Suprapubic skin (tissue), 3 donors: ENCODE measurements around the gene GZMH.

Experiments
- CTCF ChIP-seq, 2 donors: fragments of 200-600 bp in 1 of 2; fragments of 450-650 bp in 1 of 2; sonication (generic) in 1 of 2; IDR thresholded peaks; one replicate each; pipeline ENCODE4 v1.5.1; 2016 to 2019; ENCODE audit warnings: antibody characterized with exemption in 2 of 2, mild to moderate bottlenecking in 1 of 2, moderate library complexity in 1 of 2
- POLR2A ChIP-seq, 2 donors: fragments of 450-650 bp; IDR thresholded peaks; one replicate each; pipeline ENCODE4 v1.6.1; 2017; ENCODE audit warnings: antibody characterized with exemption in 2 of 2, mild to moderate bottlenecking in 2 of 2, moderate library complexity in 2 of 2

GRCh38 chr14:24556756-24557155, 52.7 kb downstream of the GZMH start:
- TF ChIP-seq POLR2A (IDR thresholded peaks at IDR 0.05) (no peak), CTCF (IDR thresholded peaks at IDR 0.05) (no peak)
